ENCODE results near the gene KCNMA1. TPM values are rescaled to one million over a fixed set of nuclear protein-coding genes. Genes with fewer than 3 reads are reported as not detected.

Gene KCNMA1
- total and polyA plus RNA-seq, 2 donors (not counting 1 experiment from before 2014, with no cell fraction given): 0.82 to 3.1 TPM

GRCh38 chr10:77505431-77506334 lies 131.9 kb downstream of the KCNMA1 start:
- Histone ChIP-seq H3K27me3 (replicated peaks in 1 of 4; ENCODE audit: control extremely low read depth in 1 of 4, control insufficient read depth in 3 of 4, insufficient read depth in 4 of 4, low read length in 3 of 4) (peaks cover 0 to 15% (median 0%) of the 10 kb centered on the region in 4 experiments), H4K20me1 (ENCODE audit: control insufficient read depth, insufficient read depth, low read length, poor library complexity, severe bottlenecking) (no peaks in the 10 kb centered on the region), H2AFZ (ENCODE audit: insufficient read depth, low read depth, low read length, poor library complexity, severe bottlenecking) (no peak overlapping the region), H3K27ac (ENCODE audit: low read length in 2 of 2) (no peak overlapping the region), H3K9me3 (ENCODE audit: control extremely low read depth in 1 of 3, control insufficient read depth in 2 of 3, insufficient read depth in 1 of 3, low read length in 2 of 3) (no peaks in the 10 kb centered on the region), H3K4me2 (replicated peaks; ENCODE audit: low read depth, low read length, poor library complexity, severe bottlenecking) (no peak overlapping the region), H3K36me3 (replicated peaks in 1 of 2; ENCODE audit: control extremely low read depth in 1 of 2, control insufficient read depth in 1 of 2, extremely low read depth in 1 of 2, insufficient read depth in 2 of 2, low read length in 1 of 2) (no peaks in the 10 kb centered on the region), H3K4me1 (ENCODE audit: control insufficient read depth in 2 of 2, insufficient read depth in 2 of 2, low read length in 2 of 2) (no peaks in the 10 kb centered on the region), H3K4me3 (ENCODE audit: control extremely low read depth in 1 of 5, extremely low read depth in 1 of 5, insufficient read depth in 1 of 5, low read depth in 2 of 5, low read length in 4 of 5) (no peak overlapping the region), H3K9ac (ENCODE audit: low read length) (no peak overlapping the region), H3K79me2 (ENCODE audit: control insufficient read depth, insufficient read depth, low read length) (no peaks in the 10 kb centered on the region)
- no peaks in the 10 kb centered on the region for H3K4me1 Mint-ChIP-seq
- no peaks in the 10 kb centered on the region for H3K9me3 Mint-ChIP-seq (ENCODE audit: insufficient read depth)
- no peak for DNase-seq
- no peak overlapping the region for H3K27ac Mint-ChIP-seq
- H3K27me3 Mint-ChIP-seq: peaks cover 19% of the 10 kb centered on the region
- no peak overlapping the region for H3K4me3 Mint-ChIP-seq
- CTCF ChIA-PET: interaction anchor here (1.2 kb wide), 1 partner anchor 17 kb away, joined by 4 read pairs; no protein-coding TSS in a partner anchor
- TF ChIP-seq EZH2 (IDR thresholded peaks at IDR 0.05; ENCODE audit: borderline replicate concordance, insufficient read depth, low read depth, low read length, poor library complexity, severe bottlenecking) (no peak), CTCF (IDR thresholded peaks at IDR 0.05) (no peak)
- intact Hi-C loops (cut with micrococcal nuclease): no loop called here
- ATAC-seq (ENCODE audit: low read depth): no peak
- WGBS (ENCODE audit: insufficient coverage): 75% methylated on average over 1 of the region's 2 CpGs
- POLR2A ChIA-PET: no interaction called here

DNA sequence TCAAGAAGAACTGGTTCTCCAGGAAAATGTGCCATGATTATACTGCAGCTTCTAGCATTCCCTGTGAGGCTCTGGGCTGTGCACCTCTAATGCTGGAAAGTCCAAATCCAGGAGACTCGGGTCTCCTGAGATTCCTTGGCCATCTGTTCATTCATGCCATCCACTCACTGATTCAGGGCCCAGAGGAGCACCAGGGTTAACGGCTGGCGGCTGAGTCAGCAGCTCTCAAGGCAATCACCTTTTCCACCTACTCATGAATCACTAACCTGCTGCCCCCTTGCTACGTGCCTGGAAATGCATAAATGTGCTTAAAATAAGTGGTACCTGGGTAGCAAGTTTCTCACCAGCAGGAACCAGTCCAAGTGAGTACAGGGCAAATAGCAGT lies 132.7 kb downstream of the KCNMA1 start:
- intact Hi-C loops (cut with micrococcal nuclease): no loop called here
- Histone ChIP-seq H3K27me3 (replicated peaks in 1 of 4; ENCODE audit: control extremely low read depth in 1 of 4, control insufficient read depth in 3 of 4, insufficient read depth in 4 of 4, low read length in 3 of 4) (peaks cover 0 to 15% (median 0%) of the 10 kb centered on the region in 4 experiments), H3K4me2 (replicated peaks; ENCODE audit: low read depth, low read length, poor library complexity, severe bottlenecking) (no peak overlapping the region), H3K79me2 (ENCODE audit: control insufficient read depth, insufficient read depth, low read length) (no peaks in the 10 kb centered on the region), H3K9me3 (ENCODE audit: control extremely low read depth in 1 of 3, control insufficient read depth in 2 of 3, insufficient read depth in 1 of 3, low read length in 2 of 3) (no peaks in the 10 kb centered on the region), H3K4me3 (ENCODE audit: control extremely low read depth in 1 of 5, extremely low read depth in 1 of 5, insufficient read depth in 1 of 5, low read depth in 2 of 5, low read length in 4 of 5) (no peak overlapping the region), H3K36me3 (replicated peaks in 1 of 2; ENCODE audit: control extremely low read depth in 1 of 2, control insufficient read depth in 1 of 2, extremely low read depth in 1 of 2, insufficient read depth in 2 of 2, low read length in 1 of 2) (no peaks in the 10 kb centered on the region), H3K9ac (ENCODE audit: low read length) (no peak overlapping the region), H4K20me1 (ENCODE audit: control insufficient read depth, insufficient read depth, low read length, poor library complexity, severe bottlenecking) (no peaks in the 10 kb centered on the region), H3K4me1 (ENCODE audit: control insufficient read depth in 2 of 2, insufficient read depth in 2 of 2, low read length in 2 of 2) (no peaks in the 10 kb centered on the region), H2AFZ (ENCODE audit: insufficient read depth, low read depth, low read length, poor library complexity, severe bottlenecking) (no peak overlapping the region), H3K27ac (ENCODE audit: low read length in 2 of 2) (no peak overlapping the region)
- WGBS (ENCODE audit: insufficient coverage): 64% methylated on average over 1 of the region's 4 CpGs
- Mint-ChIP-seq H3K4me1 (no peaks in the 10 kb centered on the region), H3K4me3 (no peak overlapping the region), H3K27me3 (peaks cover 15% of the 10 kb centered on the region), H3K27ac (no peak overlapping the region), H3K9me3 (ENCODE audit: insufficient read depth) (no peaks in the 10 kb centered on the region)
- ATAC-seq (ENCODE audit: low read depth) (no peak), DNase-seq (no peak)
- no peak for TF ChIP-seq EZH2 (IDR thresholded peaks at IDR 0.05; ENCODE audit: borderline replicate concordance, insufficient read depth, low read depth, low read length, poor library complexity, severe bottlenecking)
- TF ChIP-seq CTCF (IDR thresholded peaks at IDR 0.05): no peak
- ChIA-PET POLR2A (no interaction called here), CTCF (no interaction called here)

Data from B cell (primary cell).